ENCODE results near the gene IRF4. TPM values are rescaled to one million over a fixed set of nuclear protein-coding genes. Genes with fewer than 3 reads are reported as not detected.

IRF4 gene
- total and polyA plus RNA-seq, 3 donors from 2014 or later: 1.8 to 7.4 (median 3.7) TPM

GRCh38 chr6:343960-344815 lies 47.4 kb upstream of the IRF4 start:
- Histone ChIP-seq H3K9me3 (no peaks in the 10 kb centered on the region), H3K4me3 (no peak overlapping the region), H3K4me1 (no peaks in the 10 kb centered on the region), H3K27me3 (no peaks in the 10 kb centered on the region), H3K27ac (no peak overlapping the region), H3K36me3 (ENCODE audit: low read depth, missing control alignments) (no peaks in the 10 kb centered on the region)
- 88% methylated on average over 20 of the region's 20 CpGs for WGBS, 2 donors
- DNase-seq: no peak
- intact Hi-C loops (cut with DNase I; ENCODE audit: low total_unique reads): no loop called here
- TF ChIP-seq CTCF (IDR thresholded peaks at IDR 0.05): no peak
- TF ChIP-seq POLR2A (IDR thresholded peaks at IDR 0.05): no peak

- WGBS, 2 donors: 79 to 82% methylated on average over 8 of the region's 8 CpGs
- H3K36me3 ChIP-seq (ENCODE audit: low read depth, missing control alignments): no peaks in the 10 kb centered on the region
- no peaks in the 10 kb centered on the region for H3K27me3 ChIP-seq
These were observed 46.7 kb upstream of the IRF4 start for GRCh38 chr6:344816-345340.

GRCh38 chr6:345747-346385 lies 45.7 kb upstream of the IRF4 start:
- Histone ChIP-seq H3K4me1 (no peaks in the 10 kb centered on the region), H3K9me3 (no peaks in the 10 kb centered on the region), H3K36me3 (ENCODE audit: low read depth, missing control alignments) (no peaks in the 10 kb centered on the region), H3K27ac (no peak overlapping the region), H3K4me3 (no peak overlapping the region), H3K27me3 (no peaks in the 10 kb centered on the region)
- TF ChIP-seq CTCF (IDR thresholded peaks at IDR 0.05) (no peak), POLR2A (IDR thresholded peaks at IDR 0.05) (no peak)
- WGBS, 2 donors: 84 to 90% methylated on average over 17 of the region's 17 CpGs
- peak; percentile 58 for DNase-seq
- intact Hi-C loops (cut with DNase I; ENCODE audit: low total_unique reads): no loop called here

More at GRCh38 chr6:344816-345340, 46.7 kb upstream of the IRF4 start:
- Histone ChIP-seq H3K4me1 (no peaks in the 10 kb centered on the region), H3K9me3 (no peaks in the 10 kb centered on the region), H3K4me3 (no peak overlapping the region), H3K27ac (no peak overlapping the region)
- DNase-seq: no peak
- no peak for TF ChIP-seq POLR2A (IDR thresholded peaks at IDR 0.05)
- no peak for TF ChIP-seq CTCF (IDR thresholded peaks at IDR 0.05)
- intact Hi-C loops (cut with DNase I; ENCODE audit: low total_unique reads): no loop called here

GRCh38 chr6:346386-347030 lies 45.0 kb upstream of the IRF4 start:
- H3K27ac ChIP-seq: no peak overlapping the region
- intact Hi-C loops (cut with DNase I; ENCODE audit: low total_unique reads): no loop called here
- no peaks in the 10 kb centered on the region for H3K36me3 ChIP-seq (ENCODE audit: low read depth, missing control alignments)
- 78 to 82% methylated on average over 10 of the region's 10 CpGs for WGBS, 2 donors
- no peaks in the 10 kb centered on the region for H3K4me1 ChIP-seq
- H3K4me3 ChIP-seq: no peak overlapping the region
- DNase-seq: no peak
- H3K9me3 ChIP-seq: no peaks in the 10 kb centered on the region
- TF ChIP-seq CTCF (IDR thresholded peaks at IDR 0.05): no peak
- TF ChIP-seq POLR2A (IDR thresholded peaks at IDR 0.05): no peak
- H3K27me3 ChIP-seq: no peaks in the 10 kb centered on the region

Data from testis (tissue), 3 donors.